HG03354 (cell line): ENCODE measurements around the gene HHIPL2.
"Not testable (repeated sequence)": the region's sequence is repeated elsewhere in the genome, so short reads cannot be mapped to it uniquely, and the experiment has no call there.

Experiments
- ATAC-seq: cut with Tn5 transposase; IDR thresholded peaks from one replicate; pipeline ENCODE4 v1.9.1; 2021; ENCODE audit warnings: mild to moderate bottlenecking; ENCODE audit not compliant: unreplicated experiment, poor library complexity, severe bottlenecking

HHIPL2 gene

GRCh38 chr1:222543817-222544216 is 4.1 kb downstream of the HHIPL2 start:
- ATAC-seq: no peak

GRCh38 chr1:222540598-222540995 is 7.3 kb downstream of the HHIPL2 start:
- ATAC-seq: no peak

- ATAC-seq: no peak
These were observed 7.8 kb downstream of the HHIPL2 start for GRCh38 chr1:222539951-222540597.

GRCh38 chr1:222535455-222535854 is 12.4 kb downstream of the HHIPL2 start:
- no peak for ATAC-seq

- ATAC-seq: no peak
These were observed 17.1 kb downstream of the HHIPL2 start for GRCh38 chr1:222530852-222531251.

- no peak for ATAC-seq
These were observed 18.0 kb downstream of the HHIPL2 start for GRCh38 chr1:222529916-222530315.

- ATAC-seq: no peak
These were observed 18.7 kb downstream of the HHIPL2 start for GRCh38 chr1:222529181-222529580.

- ATAC-seq: no peak
These were observed 22.0 kb downstream of the HHIPL2 start for GRCh38 chr1:222525951-222526350.

- no peak for ATAC-seq
These were observed 24.1 kb downstream of the HHIPL2 start for GRCh38 chr1:222523852-222524251.

GRCh38 chr1:222522105-222522915 is 25.6 kb downstream of the HHIPL2 start:
- ATAC-seq: no peak

GRCh38 chr1:222521299-222522104 is 26.4 kb downstream of the HHIPL2 start:
- no peak for ATAC-seq

- not testable (repeated sequence) for ATAC-seq
These were observed 58.4 kb downstream of the HHIPL2 start for GRCh38 chr1:222489496-222489895.

GRCh38 chr1:222487774-222488173 is 60.1 kb downstream of the HHIPL2 start:
- not testable (repeated sequence) for ATAC-seq

GRCh38 chr1:222484005-222484404 is 63.9 kb downstream of the HHIPL2 start:
- not testable (repeated sequence) for ATAC-seq

GRCh38 chr1:222479567-222479966 is 68.3 kb downstream of the HHIPL2 start:
- not testable (repeated sequence) for ATAC-seq

GRCh38 chr1:222476436-222476835 is 71.5 kb downstream of the HHIPL2 start:
- ATAC-seq: not testable (repeated sequence)

- not testable (repeated sequence) for ATAC-seq
These were observed 74.2 kb downstream of the HHIPL2 start for GRCh38 chr1:222473717-222474116.

GRCh38 chr1:222472776-222473540 is 74.9 kb downstream of the HHIPL2 start:
- not testable (repeated sequence) for ATAC-seq
